Ovary (tissue), 3 donors: ENCODE data around the gene RIMBP3B.
"Not testable (repeated sequence)": the region's sequence is repeated elsewhere in the genome, so short reads cannot be mapped to it uniquely, and the experiment has no call there.

Experiments
- EP300 ChIP-seq: sonication (generic); formaldehyde crosslinking; IDR thresholded peaks from one replicate; pipeline ENCODE4 v1.6.1; 2017; ENCODE audit warnings: antibody characterized with exemption
- TF ChIP-seq, protein P1 (sequence below), 3 donors: fragments of 450-650 bp in 2 of 3; fragments of 200-600 bp in 1 of 3; IDR thresholded peaks; one replicate each; pipeline versions ENCODE4 v1.5.1 to v1.8.0; 2016 to 2022; ENCODE audit warnings: antibody characterized with exemption in 3 of 3, mild to moderate bottlenecking in 1 of 3
- donor health status: DM: no; HTN: no; CAD: no.

- TF ChIP-seq, protein P1, sequence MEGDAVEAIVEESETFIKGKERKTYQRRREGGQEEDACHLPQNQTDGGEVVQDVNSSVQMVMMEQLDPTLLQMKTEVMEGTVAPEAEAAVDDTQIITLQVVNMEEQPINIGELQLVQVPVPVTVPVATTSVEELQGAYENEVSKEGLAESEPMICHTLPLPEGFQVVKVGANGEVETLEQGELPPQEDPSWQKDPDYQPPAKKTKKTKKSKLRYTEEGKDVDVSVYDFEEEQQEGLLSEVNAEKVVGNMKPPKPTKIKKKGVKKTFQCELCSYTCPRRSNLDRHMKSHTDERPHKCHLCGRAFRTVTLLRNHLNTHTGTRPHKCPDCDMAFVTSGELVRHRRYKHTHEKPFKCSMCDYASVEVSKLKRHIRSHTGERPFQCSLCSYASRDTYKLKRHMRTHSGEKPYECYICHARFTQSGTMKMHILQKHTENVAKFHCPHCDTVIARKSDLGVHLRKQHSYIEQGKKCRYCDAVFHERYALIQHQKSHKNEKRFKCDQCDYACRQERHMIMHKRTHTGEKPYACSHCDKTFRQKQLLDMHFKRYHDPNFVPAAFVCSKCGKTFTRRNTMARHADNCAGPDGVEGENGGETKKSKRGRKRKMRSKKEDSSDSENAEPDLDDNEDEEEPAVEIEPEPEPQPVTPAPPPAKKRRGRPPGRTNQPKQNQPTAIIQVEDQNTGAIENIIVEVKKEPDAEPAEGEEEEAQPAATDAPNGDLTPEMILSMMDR (IDR thresholded peaks at IDR 0.05) = not testable (repeated sequence)
- TF ChIP-seq EP300 = not testable (repeated sequence)
Observed at GRCh38 chr22:21407139-21407538, 23.6 kb downstream of the RIMBP3B start.
